ENCODE data around the gene NHLRC4.

NHLRC4 gene

GRCh38 chr16:530111-530817 is 36.5 kb upstream of the NHLRC4 start:
- DNase-seq (ENCODE audit: low spot score): no peak

GRCh38 chr16:531494-532125 is 35.2 kb upstream of the NHLRC4 start:
- DNase-seq (ENCODE audit: low spot score): no peak

GRCh38 chr16:533391-534123 is 33.2 kb upstream of the NHLRC4 start:
- DNase-seq (ENCODE audit: low spot score): no peak

- DNase-seq (ENCODE audit: low spot score): no peak
These were observed 32.7 kb upstream of the NHLRC4 start for GRCh38 chr16:534135-534534.

- no peak for DNase-seq (ENCODE audit: low spot score)
These were observed 31.9 kb upstream of the NHLRC4 start for GRCh38 chr16:534856-535445.

GRCh38 chr16:535446-536405 is 31.1 kb upstream of the NHLRC4 start:
- DNase-seq (ENCODE audit: low spot score): peak; percentile 95

GRCh38 chr16:536746-537145 is 30.1 kb upstream of the NHLRC4 start:
- DNase-seq (ENCODE audit: low spot score): no peak

GRCh38 chr16:537415-538335 is 29.1 kb upstream of the NHLRC4 start:
- DNase-seq (ENCODE audit: low spot score): no peak

- no peak for DNase-seq (ENCODE audit: low spot score)
These were observed 26.8 kb upstream of the NHLRC4 start for GRCh38 chr16:539901-540530.

- DNase-seq (ENCODE audit: low spot score): no peak
These were observed 26.0 kb upstream of the NHLRC4 start for GRCh38 chr16:540645-541340.

GRCh38 chr16:543301-544164 is 23.3 kb upstream of the NHLRC4 start:
- DNase-seq (ENCODE audit: low spot score): no peak

- no peak for DNase-seq (ENCODE audit: low spot score)
These were observed 22.3 kb upstream of the NHLRC4 start for GRCh38 chr16:544517-544916.

GRCh38 chr16:546909-547770 is 19.7 kb upstream of the NHLRC4 start:
- peak; percentile 80 for DNase-seq (ENCODE audit: low spot score)

- no peak for DNase-seq (ENCODE audit: low spot score)
These were observed 18.2 kb upstream of the NHLRC4 start for GRCh38 chr16:548586-548985.

GRCh38 chr16:549544-550263 is 17.1 kb upstream of the NHLRC4 start:
- no peak for DNase-seq (ENCODE audit: low spot score)

GRCh38 chr16:551210-551609 is 15.6 kb upstream of the NHLRC4 start:
- no peak for DNase-seq (ENCODE audit: low spot score)

GRCh38 chr16:552171-552570 is 14.6 kb upstream of the NHLRC4 start:
- DNase-seq (ENCODE audit: low spot score): no peak

All from AG20443 (cell line).